ENCODE data around the gene ITFG1. TPM values are rescaled to one million over a fixed set of nuclear protein-coding genes. Genes with fewer than 3 reads are reported as not detected.
A peak's percentile ranks its signal among the peaks of the same experiment; 100 is the strongest.

The ITFG1 gene
- total RNA-seq, 1 donor from 2014 or later = 50.0 TPM

- no peak for DNase-seq
These were observed 140.1 kb downstream of the ITFG1 start for GRCh38 chr16:47320546-47321310.

GRCh38 chr16:47317465-47318240, 143.2 kb downstream of the ITFG1 start:
- DNase-seq = no peak

GRCh38 chr16:47316442-47317015, 144.3 kb downstream of the ITFG1 start:
- DNase-seq = no peak

GRCh38 chr16:47311738-47312505, 148.9 kb downstream of the ITFG1 start:
- peak; percentile 68 for DNase-seq

- DNase-seq = no peak
These were observed 150.1 kb downstream of the ITFG1 start for GRCh38 chr16:47310792-47311211.

- DNase-seq = peak; percentile 6
These were observed 151.1 kb downstream of the ITFG1 start for GRCh38 chr16:47309581-47310312.

- no peak for DNase-seq
These were observed 152.3 kb downstream of the ITFG1 start for GRCh38 chr16:47308601-47309000.

GRCh38 chr16:47304563-47304962, 156.3 kb downstream of the ITFG1 start:
- no peak for DNase-seq

GRCh38 chr16:47299587-47299986, 161.3 kb downstream of the ITFG1 start:
- DNase-seq = no peak

- DNase-seq = no peak
These were observed 175.9 kb downstream of the ITFG1 start for GRCh38 chr16:47284999-47285398.

GRCh38 chr16:47278306-47278970, 182.4 kb downstream of the ITFG1 start:
- no peak for DNase-seq

- DNase-seq = no peak
These were observed 184.3 kb downstream of the ITFG1 start for GRCh38 chr16:47276522-47276921.

- DNase-seq = no peak
These were observed 197.9 kb downstream of the ITFG1 start for GRCh38 chr16:47262938-47263337.

GRCh38 chr16:47260503-47260902, 200.4 kb downstream of the ITFG1 start:
- DNase-seq = no peak

- DNase-seq = peak; percentile 62
These were observed 201.9 kb downstream of the ITFG1 start for GRCh38 chr16:47258874-47259461.

- no peak for DNase-seq
These were observed 206.1 kb downstream of the ITFG1 start for GRCh38 chr16:47254756-47255155.

GRCh38 chr16:47250983-47251382, 209.9 kb downstream of the ITFG1 start:
- no peak for DNase-seq

- no peak for DNase-seq
These were observed 213.2 kb downstream of the ITFG1 start for GRCh38 chr16:47247690-47248089.

GRCh38 chr16:47244206-47244605, 216.7 kb downstream of the ITFG1 start:
- DNase-seq = no peak

- DNase-seq = no peak
These were observed 219.8 kb downstream of the ITFG1 start for GRCh38 chr16:47241061-47241460.

GRCh38 chr16:47236716-47237115, 224.1 kb downstream of the ITFG1 start:
- DNase-seq = no peak
